NCI-H2107 treated with DMSO at 0.1 percent for 48 hours (cell line): ENCODE measurements around the gene PLEKHF1.
"Not testable (repeated sequence)": the region's sequence is repeated elsewhere in the genome, so short reads cannot be mapped to it uniquely, and the experiment has no call there.

Experiments
- DNase-seq: peaks from one replicate; lab custom pipeline; 2025; ENCODE audit not compliant: unreplicated experiment; lab: John Stamatoyannopoulos, UW

The PLEKHF1 gene

DNA sequence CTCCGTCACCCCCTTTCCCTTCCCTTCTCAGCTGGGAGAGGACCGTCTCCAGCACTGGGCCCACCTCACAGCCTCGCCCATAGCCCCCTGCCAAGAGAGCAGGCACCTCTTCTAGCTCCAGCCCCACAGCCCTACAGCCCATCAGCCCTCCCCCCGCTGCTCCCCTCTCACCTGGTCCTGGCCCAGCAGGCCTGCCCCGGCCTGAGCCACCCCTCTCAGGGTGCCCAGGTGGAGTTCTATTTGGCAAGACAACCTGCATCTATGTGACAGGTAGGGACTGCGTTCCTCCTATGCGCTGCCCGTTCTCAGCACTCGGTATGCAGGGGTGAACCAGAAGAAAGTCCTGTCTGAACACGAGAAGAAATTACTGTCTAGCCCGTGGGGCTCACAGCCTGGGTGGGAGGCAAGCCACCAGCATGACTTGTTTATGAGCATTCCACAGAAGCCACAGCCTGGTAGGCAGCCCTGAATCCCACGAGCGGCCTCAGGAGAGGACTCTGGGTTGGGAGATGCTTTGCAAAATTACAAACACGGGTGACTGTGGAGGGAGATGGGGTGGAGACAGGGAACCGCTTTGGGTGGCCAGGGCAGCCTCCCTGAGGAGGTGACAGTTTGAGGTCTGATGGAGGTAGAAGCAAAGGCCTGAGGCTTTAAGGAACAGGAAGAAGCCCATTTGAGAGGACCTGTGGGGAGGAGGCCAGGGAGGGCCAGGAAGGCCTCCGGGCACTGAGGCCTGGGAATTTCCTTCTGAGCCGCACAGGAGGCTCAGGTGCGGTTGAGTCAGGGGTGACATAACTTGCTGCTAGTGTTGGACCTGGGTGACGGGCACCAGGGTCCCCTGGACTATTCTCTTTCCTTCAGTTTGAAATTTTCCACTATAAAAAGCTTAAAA, 1.2 kb upstream of the PLEKHF1 start:
- no peak for DNase-seq

DNA sequence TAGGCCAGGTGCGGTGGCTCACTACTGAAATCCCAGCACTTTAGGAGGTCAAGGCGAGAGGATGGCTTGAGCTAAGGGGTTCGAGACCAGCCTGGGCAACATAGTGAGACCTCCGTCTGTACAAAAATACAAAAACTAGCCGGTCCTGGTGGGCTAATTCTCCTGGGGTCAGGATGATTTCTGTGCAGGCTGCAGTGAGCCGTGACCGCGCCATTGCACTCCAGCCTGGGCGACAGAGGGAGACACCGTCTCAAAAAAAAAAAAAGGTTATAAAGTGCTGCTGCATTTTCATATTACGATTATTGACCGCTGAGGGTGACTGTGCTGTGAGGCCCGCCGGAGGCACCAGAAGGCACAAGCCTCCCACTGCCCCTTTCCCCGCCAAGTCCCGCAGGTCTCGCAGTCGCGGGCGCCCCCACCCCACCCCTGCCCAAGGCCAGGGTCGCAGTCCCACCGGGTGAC, 477 bp upstream of the PLEKHF1 start:
- no peak for DNase-seq

DNA sequence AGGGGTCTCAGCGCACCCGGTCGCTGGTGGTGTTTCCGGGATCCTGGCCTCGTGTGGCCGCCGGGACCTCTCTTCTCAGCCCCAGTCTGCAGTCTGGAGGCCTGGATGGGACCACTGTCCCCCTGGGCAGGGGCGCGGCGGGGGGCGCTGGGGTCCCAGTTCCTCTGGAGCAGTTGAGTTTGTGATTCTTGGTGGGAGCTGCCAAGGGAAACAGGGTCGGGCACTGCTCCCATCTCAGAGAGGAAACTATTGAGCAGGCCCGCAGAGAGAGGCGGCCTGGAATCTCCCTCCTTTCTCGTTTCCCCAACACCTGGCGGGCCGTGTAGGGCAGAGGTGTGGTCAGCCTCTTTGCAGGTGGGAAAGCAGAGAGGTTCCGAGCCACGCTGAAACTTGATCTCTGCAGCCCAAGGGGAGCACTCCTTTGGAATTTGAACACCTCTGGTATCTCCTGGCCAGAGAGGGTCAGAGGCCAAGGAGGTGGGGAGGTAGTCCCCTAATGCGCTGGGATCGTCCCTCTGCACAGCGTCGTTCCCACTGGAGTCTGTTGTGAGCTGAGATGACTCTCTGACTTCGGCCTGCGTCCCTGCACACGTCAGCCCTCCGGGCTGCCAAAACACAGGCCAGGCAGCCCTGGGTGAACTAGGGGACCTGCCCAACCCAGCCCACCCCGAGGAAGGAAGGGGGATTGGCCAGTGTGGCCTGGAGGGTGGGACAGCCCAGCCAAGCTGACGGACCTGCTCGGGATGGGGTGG, 741 bp downstream of the PLEKHF1 start:
- DNase-seq = no peak

- DNase-seq = no peak
Measured at GRCh38 chr19:29666578-29667386, 1.5 kb downstream of the PLEKHF1 start.

- no peak for DNase-seq
Measured at GRCh38 chr19:29667387-29667783, 2.1 kb downstream of the PLEKHF1 start.

- DNase-seq = peak; percentile 24
Measured at GRCh38 chr19:29667901-29668341, 2.7 kb downstream of the PLEKHF1 start.

DNA sequence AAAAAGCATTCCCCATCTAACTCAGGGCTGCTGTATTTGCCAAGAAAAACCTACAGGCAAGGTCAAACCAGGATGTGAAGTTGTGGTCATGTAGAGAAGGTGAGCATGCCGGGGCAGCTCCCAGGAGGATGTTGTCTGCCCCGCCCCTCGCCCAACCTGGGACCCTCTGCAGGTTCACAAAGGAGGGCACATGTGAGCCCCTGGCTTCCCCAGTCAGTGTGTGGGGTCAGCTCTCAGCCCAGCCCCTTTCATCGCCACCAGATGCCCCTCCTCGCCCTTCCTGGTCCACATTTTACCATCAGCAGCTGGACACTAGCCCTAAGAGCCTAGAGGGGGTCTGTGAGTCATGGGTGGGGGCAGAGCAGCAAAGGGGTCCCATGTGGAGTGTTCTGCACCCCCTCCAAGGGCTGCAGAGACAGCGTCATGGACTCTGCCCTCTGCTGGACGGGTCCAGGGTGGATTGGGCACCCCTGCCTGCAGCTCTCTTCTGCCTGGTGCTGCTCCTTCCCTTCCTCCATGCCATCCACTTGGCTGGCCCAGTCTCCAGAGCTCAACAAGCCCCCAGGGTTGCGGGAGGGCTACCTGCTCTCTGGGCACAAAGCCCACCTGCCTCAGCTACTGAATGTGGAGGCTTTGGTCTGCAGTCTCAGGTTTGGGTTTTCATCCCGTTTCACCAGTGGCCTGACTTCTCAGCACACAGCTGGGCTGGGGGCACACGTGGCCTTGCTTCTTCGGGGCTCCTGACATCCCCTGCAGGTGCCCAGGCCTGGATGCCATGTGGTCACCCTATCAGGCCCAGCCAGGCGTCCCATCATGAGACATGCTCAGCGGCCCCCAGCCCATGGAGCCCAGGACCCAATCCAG, 3.7 kb downstream of the PLEKHF1 start:
- no peak for DNase-seq

- no peak for DNase-seq
Measured at GRCh38 chr19:29670255-29670654, 5.0 kb downstream of the PLEKHF1 start.

- not testable (repeated sequence) for DNase-seq
Measured at GRCh38 chr19:29671026-29671392, 5.7 kb downstream of the PLEKHF1 start.

DNA sequence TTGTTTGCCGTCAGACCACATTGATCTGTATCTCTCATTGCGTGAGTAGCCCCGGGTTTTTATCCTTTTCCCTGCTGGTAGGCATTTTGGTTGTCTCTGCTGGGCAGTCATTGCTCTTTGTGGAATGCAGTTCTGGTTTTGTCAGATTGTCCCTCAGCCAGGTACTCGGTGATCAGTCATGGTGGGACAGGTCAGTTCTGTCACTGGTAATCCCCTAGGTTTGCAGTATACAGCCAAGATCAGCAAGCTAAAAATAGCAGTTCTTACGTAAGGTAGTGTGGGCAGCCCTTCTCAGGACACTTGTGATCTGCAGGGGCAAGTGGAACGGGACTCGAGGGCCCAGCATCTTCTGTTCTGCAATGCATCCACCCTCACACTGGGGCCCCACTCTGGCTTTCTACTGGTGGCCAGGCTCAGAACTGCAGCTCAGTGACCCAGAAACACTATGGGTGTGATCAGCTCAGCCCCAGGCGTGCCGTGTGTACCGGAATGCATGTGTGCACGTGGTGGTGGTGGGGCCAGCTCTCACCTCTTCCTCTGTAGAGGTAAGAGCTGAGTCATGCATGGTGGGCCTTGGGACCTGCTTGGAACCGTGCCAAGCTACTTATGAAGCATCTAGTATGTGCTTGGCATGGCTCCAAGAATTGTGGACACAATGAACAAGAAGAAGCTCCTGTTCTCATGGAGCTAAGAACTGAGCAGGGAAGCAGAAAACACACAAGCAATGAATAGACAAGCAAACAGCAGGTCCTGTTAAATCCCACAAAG, 6.3 kb downstream of the PLEKHF1 start:
- DNase-seq = no peak

DNA sequence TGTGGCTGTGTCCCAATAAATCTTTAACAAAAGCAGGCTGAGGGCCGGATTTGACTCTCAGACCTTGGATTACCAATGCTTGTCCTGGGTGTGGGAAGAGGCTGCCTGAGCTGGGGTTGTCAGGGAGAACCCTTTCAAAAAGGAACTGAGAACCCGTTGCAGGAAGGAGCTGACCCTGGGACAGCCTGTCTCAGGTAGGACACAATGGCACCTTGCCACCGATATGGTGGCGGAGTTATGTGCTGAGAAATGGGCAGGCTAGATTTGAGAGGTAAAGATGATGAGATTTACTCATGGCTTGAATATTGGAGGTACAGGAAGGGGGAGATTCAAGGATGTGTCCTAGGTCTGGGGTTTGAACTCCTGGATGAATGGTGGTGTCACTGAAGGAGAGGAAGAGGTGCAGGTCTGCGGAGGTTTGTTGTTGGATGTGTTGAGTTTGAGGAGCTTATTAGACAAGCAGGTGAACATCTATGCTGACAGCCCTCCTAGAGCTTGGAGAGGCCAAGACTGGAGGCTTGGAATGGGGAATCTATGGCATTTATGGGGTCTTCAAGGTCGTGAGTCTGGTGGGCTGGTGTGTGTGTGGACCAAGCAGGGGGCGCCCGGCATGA, 7.2 kb downstream of the PLEKHF1 start:
- no peak for DNase-seq

- DNase-seq = no peak
Measured at GRCh38 chr19:29672933-29673336, 7.7 kb downstream of the PLEKHF1 start.

DNA sequence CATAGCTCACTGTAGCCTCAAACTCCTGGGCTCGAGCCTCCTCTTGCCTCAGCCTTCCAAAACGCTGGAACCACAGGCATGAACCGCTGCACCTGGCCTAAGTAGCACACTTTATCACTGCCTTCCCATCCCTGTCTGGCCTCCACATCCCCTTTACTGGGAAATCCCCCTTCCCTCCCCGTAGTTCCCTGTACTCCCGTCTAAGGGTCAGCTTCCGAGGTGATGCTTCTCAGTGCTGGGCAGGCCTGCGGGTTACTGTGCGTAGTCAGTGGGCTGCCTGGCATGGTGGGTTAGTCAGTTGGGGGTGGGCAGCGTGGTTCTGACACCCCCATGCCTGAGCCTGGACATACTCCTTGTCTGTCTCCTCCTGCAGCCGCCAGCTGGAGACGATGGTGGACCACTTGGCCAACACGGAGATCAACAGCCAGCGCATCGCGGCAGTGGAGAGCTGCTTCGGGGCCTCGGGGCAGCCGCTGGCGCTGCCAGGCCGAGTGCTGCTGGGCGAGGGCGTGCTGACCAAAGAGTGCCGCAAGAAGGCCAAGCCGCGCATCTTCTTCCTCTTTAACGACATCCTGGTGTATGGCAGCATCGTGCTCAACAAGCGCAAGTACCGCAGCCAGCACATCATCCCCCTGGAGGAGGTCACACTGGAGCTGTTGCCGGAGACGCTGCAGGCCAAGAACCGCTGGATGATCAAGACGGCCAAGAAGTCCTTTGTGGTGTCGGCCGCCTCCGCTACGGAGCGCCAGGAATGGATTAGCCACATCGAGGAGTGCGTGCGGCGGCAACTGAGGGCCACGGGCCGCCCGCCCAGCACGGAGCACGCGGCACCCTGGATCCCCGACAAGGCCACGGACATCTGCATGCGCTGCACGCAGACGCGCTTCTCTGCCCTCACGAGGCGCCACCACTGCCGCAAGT, 8.4 kb downstream of the PLEKHF1 start:
- no peak for DNase-seq

GRCh38 chr19:29674374-29675119, 9.3 kb downstream of the PLEKHF1 start:
- DNase-seq = no peak

GRCh38 chr19:29675120-29675649, 9.9 kb downstream of the PLEKHF1 start:
- no peak for DNase-seq

- no peak for DNase-seq
Measured at GRCh38 chr19:29675650-29676186, 10.5 kb downstream of the PLEKHF1 start.

DNA sequence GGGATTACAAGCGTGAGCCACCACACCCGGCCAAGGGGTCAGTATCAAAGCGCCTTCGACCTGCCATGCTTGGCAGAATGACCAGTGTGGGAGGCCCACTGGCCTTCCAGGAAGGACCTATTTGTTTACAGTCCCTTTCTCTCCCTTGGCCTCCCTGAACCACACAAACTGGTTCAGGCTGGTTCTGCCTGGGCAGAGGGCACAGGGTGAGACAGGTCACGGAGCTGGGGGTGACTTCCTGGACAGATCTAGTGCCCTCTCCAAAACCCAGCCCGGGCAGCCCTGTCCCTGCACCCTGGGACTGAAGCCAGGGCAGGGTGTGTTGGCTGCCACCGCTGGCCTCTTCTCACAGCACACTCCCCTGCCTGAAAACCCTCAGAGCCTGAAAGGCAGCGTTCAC, 11.3 kb downstream of the PLEKHF1 start:
- no peak for DNase-seq
